Rectal smooth muscle tissue (tissue), 1 donor: ENCODE data around the gene ATG4B.

Source experiments
- H3K27ac ChIP-seq: one replicate; pipeline ENCODE4 v1.7.0; 2013; ENCODE audit warnings: low read depth, low read length, inconsistent platforms
- H3K27me3 ChIP-seq: one replicate; pipeline ENCODE4 v1.7.0; 2013; ENCODE audit warnings: low read length; ENCODE audit not compliant: control insufficient read depth, insufficient read depth
- H3K36me3 ChIP-seq: one replicate; pipeline ENCODE4 v1.7.0; 2013; ENCODE audit warnings: low read length; ENCODE audit not compliant: control insufficient read depth, insufficient read depth
- H3K4me1 ChIP-seq: one replicate; pipeline ENCODE4 v1.7.0; 2013; ENCODE audit warnings: low read length; ENCODE audit not compliant: control insufficient read depth, insufficient read depth
- H3K4me3 ChIP-seq: one replicate; pipeline ENCODE4 v1.7.0; 2013; ENCODE audit warnings: low read length
- H3K9ac ChIP-seq: one replicate; pipeline ENCODE4 v1.7.0; 2013; ENCODE audit warnings: low read length

The ATG4B gene

DNA sequence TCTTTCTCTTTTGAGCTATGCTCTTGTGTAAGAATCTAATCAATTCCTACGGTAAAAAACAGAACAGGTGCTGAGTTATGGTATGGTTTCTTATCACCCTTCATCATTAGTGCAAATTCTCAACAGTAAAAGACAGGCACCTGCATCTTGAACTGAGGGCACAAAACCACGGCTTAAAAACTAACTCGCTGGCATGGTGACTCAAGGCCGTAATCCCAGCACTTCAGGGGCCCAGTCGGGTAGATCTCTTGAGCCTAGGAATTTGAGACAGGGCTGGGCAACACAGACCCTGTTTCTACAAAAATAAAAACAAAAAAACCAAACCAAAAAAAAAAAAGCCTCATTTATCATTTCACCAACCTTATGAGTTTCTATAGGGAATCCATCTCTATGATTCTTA is 33.8 kb upstream of the ATG4B start:
- Histone ChIP-seq H3K27me3 (no peaks in the 10 kb centered on the region), H3K27ac (no peak overlapping the region), H3K4me1 (no peaks in the 10 kb centered on the region), H3K9ac (no peak overlapping the region), H3K4me3 (no peak overlapping the region), H3K36me3 (peaks cover 10% of the 10 kb centered on the region)

- H3K4me1 ChIP-seq: no peaks in the 10 kb centered on the region
- no peaks in the 10 kb centered on the region for H3K27me3 ChIP-seq
- H3K4me3 ChIP-seq: no peak overlapping the region
- H3K27ac ChIP-seq: no peak overlapping the region
- H3K9ac ChIP-seq: no peak overlapping the region
- H3K36me3 ChIP-seq: peaks cover 10% of the 10 kb centered on the region
Measured at GRCh38 chr2:241606186-241606585, 31.3 kb upstream of the ATG4B start.

DNA sequence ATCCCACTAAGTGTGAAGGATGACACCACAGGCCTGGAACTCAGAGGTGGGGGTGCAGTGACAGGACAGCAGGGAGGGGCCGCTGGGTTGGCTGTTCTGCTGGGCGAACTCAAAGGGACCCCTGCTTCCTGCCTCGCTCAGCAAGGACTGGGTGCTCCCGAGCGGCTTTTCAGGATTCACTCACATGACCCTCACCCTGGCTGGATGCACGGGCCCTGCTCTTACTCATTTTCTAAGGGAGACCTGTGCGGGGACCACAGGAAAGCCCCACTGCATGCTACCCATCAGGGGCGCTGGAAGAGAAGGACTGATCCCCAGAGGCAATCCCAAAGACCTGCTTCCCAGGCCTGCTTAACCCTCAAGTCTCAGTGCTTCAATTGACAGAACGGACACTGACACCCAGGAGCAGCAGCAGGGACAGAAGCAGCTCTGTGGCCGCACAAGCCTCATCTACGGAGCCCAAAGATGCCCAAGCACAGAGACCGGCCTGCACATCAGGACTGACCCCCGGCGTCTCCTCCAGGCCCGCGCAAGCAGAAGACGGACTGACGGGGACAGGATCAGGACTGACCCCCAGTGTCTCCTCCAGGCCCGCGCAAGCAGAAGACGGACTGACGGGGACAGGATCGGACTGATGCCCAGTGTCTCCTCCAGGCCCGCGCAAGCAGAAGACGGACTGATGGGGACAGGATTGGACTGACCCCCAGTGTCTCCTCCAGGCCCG is 30.2 kb upstream of the ATG4B start:
- Histone ChIP-seq H3K27ac (no peak overlapping the region), H3K27me3 (no peaks in the 10 kb centered on the region), H3K4me3 (no peak overlapping the region), H3K9ac (no peak overlapping the region), H3K36me3 (peaks cover 4% of the 10 kb centered on the region), H3K4me1 (peaks cover 3% of the 10 kb centered on the region)

DNA sequence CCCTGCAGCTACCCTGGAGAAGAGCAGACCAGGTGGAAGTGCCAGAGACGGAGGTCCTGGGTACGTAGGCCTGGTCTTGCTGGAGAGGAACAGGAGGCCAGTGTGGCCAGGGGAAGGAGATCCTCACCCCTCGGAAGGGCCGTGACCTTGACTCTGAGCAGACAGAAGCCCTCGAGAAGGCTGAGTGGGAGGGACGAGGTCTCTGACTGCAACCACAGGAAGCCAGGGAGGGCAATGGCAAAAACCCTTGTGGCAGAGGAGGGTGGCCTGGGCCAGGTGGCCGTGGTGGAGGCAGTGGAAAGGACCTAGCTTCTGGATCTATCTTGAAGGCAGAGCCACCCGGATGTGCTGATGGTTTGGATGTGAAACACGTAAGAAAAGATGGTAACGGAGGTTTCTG is 28.6 kb upstream of the ATG4B start:
- H3K27ac ChIP-seq: no peak overlapping the region
- H3K9ac ChIP-seq: no peak overlapping the region

GRCh38 chr2:241609859-241610793 is 27.4 kb upstream of the ATG4B start:
- no peaks in the 10 kb centered on the region for H3K27me3 ChIP-seq
- H3K36me3 ChIP-seq: peaks cover 6% of the 10 kb centered on the region
- H3K9ac ChIP-seq: peak overlapping the region; percentile 45
- H3K4me3 ChIP-seq: peak overlapping the region; percentile 63
- peaks cover 4% of the 10 kb centered on the region for H3K4me1 ChIP-seq
- H3K27ac ChIP-seq: peak overlapping the region; percentile 71

More for the DNA sequence above, 28.6 kb upstream of the ATG4B start:
- no peaks in the 10 kb centered on the region for H3K27me3 ChIP-seq
- peaks cover 4% of the 10 kb centered on the region for H3K4me1 ChIP-seq
- H3K36me3 ChIP-seq: peaks cover 6% of the 10 kb centered on the region
- H3K4me3 ChIP-seq: no peak overlapping the region

DNA sequence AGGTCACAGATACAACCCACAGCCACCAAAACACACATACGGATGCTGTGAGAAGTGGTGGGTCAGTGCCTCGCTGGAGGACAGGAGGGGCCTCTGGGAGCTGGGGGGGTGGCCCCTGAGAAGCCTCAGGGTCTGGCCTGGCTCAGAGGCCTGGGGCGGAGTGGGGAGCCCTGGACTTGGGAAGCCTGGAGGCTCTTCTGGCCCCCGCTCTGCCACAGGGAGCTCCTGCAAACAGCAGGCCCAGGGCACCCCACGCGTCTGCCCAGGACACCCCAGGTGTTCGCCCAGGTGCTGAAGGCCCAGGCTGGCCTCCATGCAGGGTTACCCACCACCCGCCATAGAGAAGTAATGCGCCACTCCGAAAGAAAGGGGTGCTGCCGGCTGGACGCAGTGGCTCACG is 26.4 kb upstream of the ATG4B start:
- H3K4me3 ChIP-seq: no peak overlapping the region
- H3K36me3 ChIP-seq: peaks cover 2% of the 10 kb centered on the region
- H3K9ac ChIP-seq: no peak overlapping the region
- H3K27ac ChIP-seq: peak overlapping the region; percentile 71
- no peaks in the 10 kb centered on the region for H3K27me3 ChIP-seq
- H3K4me1 ChIP-seq: peaks cover 4% of the 10 kb centered on the region

GRCh38 chr2:241612156-241613016 is 25.1 kb upstream of the ATG4B start:
- Histone ChIP-seq H3K27ac (no peak overlapping the region), H3K9ac (no peak overlapping the region), H3K36me3 (peaks cover 2% of the 10 kb centered on the region), H3K27me3 (no peaks in the 10 kb centered on the region), H3K4me1 (peaks cover 4% of the 10 kb centered on the region), H3K4me3 (no peak overlapping the region)

DNA sequence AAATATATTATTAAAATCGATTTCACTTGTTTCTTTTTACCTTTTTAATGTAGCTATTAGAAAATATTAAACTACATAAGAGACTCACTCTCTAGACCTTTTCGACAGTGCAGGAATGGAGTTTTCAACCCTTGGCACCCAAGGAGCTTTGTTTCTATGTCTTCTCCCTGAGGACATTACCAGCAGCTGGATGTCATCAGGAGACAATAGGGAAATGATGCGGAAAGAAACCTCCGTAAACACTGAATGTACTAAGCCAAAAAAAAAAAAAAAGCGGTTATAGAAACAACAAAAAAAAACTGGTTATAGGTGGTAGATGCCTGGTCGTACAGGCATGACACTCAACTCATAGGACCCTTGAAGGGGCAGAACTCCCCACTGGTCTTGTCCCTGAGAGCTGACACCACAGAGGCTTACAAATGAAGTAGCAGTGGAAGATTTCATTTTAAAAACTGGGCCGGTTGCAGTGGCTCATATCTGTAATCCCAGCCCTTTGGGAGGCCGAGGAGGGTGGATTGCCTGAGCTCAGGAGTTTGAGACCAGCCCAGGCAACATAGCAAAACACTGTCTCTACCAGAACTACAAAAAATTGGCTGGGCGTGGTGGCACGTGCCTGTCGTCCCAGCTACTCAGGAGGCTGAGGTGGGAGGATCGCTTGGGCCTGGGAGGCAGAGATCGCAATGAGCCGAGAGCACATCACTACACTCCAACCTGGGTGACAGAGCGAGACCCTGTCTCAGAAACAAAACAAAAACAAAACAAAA is 24.3 kb upstream of the ATG4B start:
- Histone ChIP-seq H3K27ac (peak overlapping the region; percentile 21), H3K36me3 (peaks cover 2% of the 10 kb centered on the region), H3K27me3 (no peaks in the 10 kb centered on the region), H3K4me1 (peaks cover 4% of the 10 kb centered on the region), H3K4me3 (no peak overlapping the region), H3K9ac (no peak overlapping the region)

- no peak overlapping the region for H3K4me3 ChIP-seq
- no peak overlapping the region for H3K9ac ChIP-seq
- H3K27ac ChIP-seq: no peak overlapping the region
- peaks cover 2% of the 10 kb centered on the region for H3K36me3 ChIP-seq
- H3K27me3 ChIP-seq: no peaks in the 10 kb centered on the region
- H3K4me1 ChIP-seq: peaks cover 4% of the 10 kb centered on the region
Measured at GRCh38 chr2:241615041-241615440, 22.5 kb upstream of the ATG4B start.

- Histone ChIP-seq H3K27me3 (no peaks in the 10 kb centered on the region), H3K4me1 (peaks cover 4% of the 10 kb centered on the region), H3K9ac (no peak overlapping the region), H3K4me3 (no peak overlapping the region), H3K27ac (no peak overlapping the region), H3K36me3 (peaks cover 4% of the 10 kb centered on the region)
Measured at GRCh38 chr2:241615522-241616052, 21.9 kb upstream of the ATG4B start.
